HG02759 (cell line): Measurements from ENCODE around the gene IL22RA1.

Experiments
- ATAC-seq: cut with Tn5 transposase; IDR thresholded peaks from one replicate; pipeline ENCODE4 v1.9.1; 2021; ENCODE audit warnings: mild to moderate bottlenecking, moderate library complexity; ENCODE audit not compliant: unreplicated experiment

The IL22RA1 gene

GRCh38 chr1:24139222-24139489, 3.8 kb downstream of the IL22RA1 start:
- ATAC-seq = no peak

- ATAC-seq = no peak
These were observed 4.3 kb downstream of the IL22RA1 start for GRCh38 chr1:24138476-24139221.

- no peak for ATAC-seq
These were observed 5.9 kb downstream of the IL22RA1 start for GRCh38 chr1:24136956-24137539.

DNA sequence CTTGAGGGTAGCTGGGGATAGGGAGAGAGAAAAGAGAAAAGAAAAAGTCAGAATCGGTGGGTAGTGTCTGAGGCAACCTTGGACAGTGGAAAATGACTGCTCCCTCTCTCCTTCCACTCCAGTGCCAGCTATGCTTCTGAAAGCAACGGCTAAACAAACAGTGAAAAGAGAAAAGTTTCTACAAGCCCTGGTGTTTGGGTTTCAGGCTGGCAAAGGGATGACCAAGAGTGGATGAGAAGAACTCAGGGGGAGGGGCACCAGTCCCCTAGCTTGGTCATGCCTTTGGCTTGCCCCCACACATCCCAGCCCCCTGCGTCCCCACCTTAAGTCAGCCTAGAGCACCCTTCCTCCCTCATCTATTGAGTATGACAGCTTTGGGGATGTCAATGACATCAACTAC, 8.6 kb downstream of the IL22RA1 start:
- no peak for ATAC-seq

GRCh38 chr1:24133819-24134218, 9.1 kb downstream of the IL22RA1 start:
- no peak for ATAC-seq

GRCh38 chr1:24130385-24130784, 12.6 kb downstream of the IL22RA1 start:
- ATAC-seq = no peak

DNA sequence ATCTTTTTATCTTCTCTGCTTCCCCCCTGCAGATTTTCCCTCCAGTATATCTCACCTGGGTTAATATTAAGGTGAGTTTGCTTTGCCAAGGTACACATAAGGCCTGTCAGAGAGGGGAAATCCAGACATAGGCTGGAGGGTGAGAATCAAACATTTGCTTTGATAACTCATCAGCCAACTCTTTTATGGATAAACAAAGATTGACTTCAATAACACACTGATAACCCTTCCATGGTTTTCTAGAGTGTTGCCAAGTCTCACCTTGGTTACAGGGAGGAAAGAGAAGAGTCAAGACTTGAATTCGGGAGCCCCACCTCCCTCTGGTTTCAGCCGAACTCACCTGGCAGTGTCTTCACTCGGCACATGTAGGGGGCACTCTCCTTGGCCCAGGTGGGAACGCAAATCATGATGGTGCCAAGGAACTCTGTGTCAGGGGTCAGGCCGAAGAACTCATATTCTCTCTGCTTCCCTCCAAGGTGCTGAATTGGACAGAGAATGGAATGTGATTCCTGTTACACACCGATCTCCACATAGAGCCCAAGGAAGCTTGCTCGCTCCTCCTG, 15.1 kb downstream of the IL22RA1 start:
- ATAC-seq = no peak

- no peak for ATAC-seq
These were observed 15.7 kb downstream of the IL22RA1 start for GRCh38 chr1:24127134-24127800.

DNA sequence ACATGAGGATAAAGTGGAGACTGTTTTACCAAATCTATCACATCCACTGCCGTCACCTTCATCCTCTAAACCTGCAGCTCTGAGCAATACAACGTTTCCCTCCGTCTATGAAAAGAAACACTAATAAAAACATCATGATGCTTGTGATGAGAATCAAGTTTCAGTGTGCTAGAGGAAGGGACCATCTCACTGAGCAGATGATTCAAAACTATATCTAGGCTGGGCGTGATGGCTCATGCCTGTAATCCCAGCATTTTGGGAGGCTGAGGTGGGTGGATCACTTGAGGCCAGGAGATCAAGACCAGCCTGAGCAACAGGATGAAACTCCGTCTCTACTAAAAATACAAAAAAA, 16.3 kb downstream of the IL22RA1 start:
- no peak for ATAC-seq

GRCh38 chr1:24126018-24126671, 16.8 kb downstream of the IL22RA1 start:
- ATAC-seq = no peak

GRCh38 chr1:24125456-24125855, 17.5 kb downstream of the IL22RA1 start:
- ATAC-seq = no peak

DNA sequence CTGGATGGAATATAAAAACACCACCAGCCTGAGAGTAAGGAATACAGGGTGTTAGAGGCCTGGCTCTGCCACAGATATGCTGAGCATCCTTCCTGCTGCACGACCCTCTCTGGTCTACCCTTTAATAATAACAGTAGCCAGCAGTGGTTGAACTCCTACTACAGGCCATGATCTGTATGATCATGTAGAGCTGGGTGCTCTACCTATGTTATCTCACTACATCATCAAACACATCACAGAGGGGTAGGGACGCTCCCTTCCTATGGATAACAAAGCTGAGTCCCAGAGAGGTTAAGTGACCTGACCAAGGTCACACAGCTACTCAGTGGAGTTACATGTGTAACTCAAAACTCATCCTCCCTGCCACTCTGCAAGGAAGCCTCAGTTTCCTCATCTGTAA, 18.0 kb downstream of the IL22RA1 start:
- ATAC-seq = no peak

DNA sequence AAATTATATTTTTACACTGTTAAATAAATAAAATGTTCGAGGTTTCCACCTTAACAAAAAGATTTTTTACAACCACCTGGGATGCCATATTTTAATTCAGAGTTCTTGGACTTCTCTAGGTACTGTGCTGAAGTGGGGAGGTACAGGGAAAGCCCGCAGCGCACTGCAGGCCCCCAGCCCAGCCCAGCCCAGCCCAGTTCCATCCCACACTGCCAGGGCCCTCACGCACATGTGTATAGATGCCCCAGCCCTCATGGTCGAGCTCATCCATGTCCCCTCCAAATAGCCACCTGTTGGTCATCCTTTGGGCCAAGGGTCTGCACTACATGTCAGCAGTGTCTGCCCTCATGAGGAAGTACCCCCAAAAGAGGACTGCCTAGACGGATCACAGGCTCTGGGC, 19.3 kb downstream of the IL22RA1 start:
- ATAC-seq = no peak

- ATAC-seq = no peak
These were observed 20.2 kb downstream of the IL22RA1 start for GRCh38 chr1:24122776-24123175.

DNA sequence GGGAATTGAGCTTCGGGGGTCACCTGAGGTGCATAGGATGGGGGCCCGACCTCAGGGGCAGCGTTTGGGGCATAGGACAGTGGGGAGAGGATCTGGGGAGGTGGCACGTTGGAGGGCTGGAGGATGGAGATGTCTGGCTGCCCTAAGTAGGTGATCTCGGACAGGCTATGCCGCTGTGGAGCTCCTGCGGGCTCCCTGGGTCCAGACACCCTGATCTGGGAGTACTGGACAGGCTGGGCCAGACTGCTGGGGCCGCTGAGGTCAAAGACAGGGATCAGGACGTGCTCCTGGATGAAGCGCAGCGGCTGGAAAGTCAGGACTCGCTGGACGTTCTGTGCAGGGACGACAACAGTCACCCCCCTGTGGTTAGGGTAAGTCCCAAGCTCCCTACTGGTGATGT, 21.5 kb downstream of the IL22RA1 start:
- no peak for ATAC-seq

GRCh38 chr1:24120965-24121364, 22.0 kb downstream of the IL22RA1 start:
- ATAC-seq = no peak

GRCh38 chr1:24119859-24120756, 22.8 kb downstream of the IL22RA1 start:
- no peak for ATAC-seq

- no peak for ATAC-seq
These were observed 23.5 kb downstream of the IL22RA1 start for GRCh38 chr1:24119489-24119858.

DNA sequence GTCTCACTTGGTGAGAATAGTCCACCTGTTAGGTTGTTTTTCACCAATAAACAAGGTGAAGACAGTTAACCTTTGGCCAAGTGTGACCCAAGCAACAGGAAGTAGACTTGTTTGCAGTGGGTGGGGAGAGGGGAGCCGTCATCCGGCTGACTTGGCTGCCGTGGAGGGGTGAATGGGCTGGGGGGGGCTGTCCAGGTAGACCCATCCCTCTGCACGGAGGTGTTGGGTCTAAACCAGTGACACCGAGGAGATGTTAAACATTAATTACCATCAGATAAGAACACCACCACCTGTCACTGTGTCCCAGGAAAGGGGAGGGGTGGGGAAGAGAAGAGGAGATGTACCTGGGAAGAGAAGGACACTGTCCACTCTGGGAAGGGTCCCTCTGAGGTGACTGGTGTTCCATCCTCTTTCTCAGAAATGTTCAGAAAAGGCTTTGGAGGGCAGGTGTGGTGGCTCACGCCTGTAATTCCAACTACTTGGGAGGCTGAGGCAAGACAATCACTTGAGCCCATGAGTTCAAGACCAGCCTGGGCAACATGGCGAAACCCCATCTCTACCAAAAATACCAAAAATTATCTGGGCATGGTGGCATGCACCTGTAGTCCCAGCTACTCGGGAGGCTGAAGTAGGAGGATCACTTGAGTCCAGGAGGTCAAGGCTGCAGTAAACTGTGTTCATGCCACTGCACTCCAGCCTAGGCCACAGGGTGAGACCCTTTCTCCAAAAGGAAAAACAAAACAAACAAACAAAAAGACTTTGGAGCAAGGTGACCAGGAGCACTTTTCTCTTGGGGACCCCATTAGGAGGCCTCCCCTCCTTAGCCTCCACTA, 24.3 kb downstream of the IL22RA1 start:
- no peak for ATAC-seq
